Ascending aorta (tissue), 2 donors: ENCODE data around the gene NCK2. TPM values are rescaled to one million over a fixed set of nuclear protein-coding genes. Genes with fewer than 3 reads are reported as not detected.

Experiments
- DNase-seq, 2 donors: peaks; one replicate each; pipeline ENCODE4 v3.0.0-alpha.2; 2019; ENCODE audit warnings: low spot score in 2 of 2
- H3K27ac ChIP-seq, 2 donors: fragments of 200-600 bp; sonication (generic); one replicate each; pipeline ENCODE4 v1.5.1; 2016 to 2017; ENCODE audit warnings: mild to moderate bottlenecking in 1 of 2
- H3K27me3 ChIP-seq: fragments of 200-600 bp; sonication (generic); one replicate; pipeline ENCODE4 v1.5.1; 2017
- H3K36me3 ChIP-seq, 2 donors: fragments of 200-600 bp; sonication (generic); one replicate each; pipeline ENCODE4 v1.5.1; 2016
- H3K4me1 ChIP-seq, 2 donors: fragments of 200-600 bp; sonication (generic); one replicate each; pipeline ENCODE4 v1.5.1; 2016 to 2017; ENCODE audit warnings: mild to moderate bottlenecking in 1 of 2
- H3K4me3 ChIP-seq, 2 donors: fragments of 200-600 bp; sonication (generic); one replicate each; pipeline ENCODE4 v1.5.1; 2016 to 2017; ENCODE audit warnings: mild to moderate bottlenecking in 1 of 2
- H3K9me3 ChIP-seq, 2 donors: fragments of 200-600 bp; sonication (generic); one replicate each; pipeline ENCODE4 v1.5.1; 2016
- intact Hi-C: fragments of 100-400 bp; cut with DNase I; formaldehyde crosslinking; loops from one replicate; pipeline ENCODE4 v1.15.1; 2023
- total RNA-seq: library from RNA; depleted of rRNA; stranded (reverse); fragments of >200 nt; gene quantifications from one replicate; pipeline ENCODE4 v1.1.0, GENCODE V29; 2016
- TF ChIP-seq, protein P1 (sequence below), 3 experiments: fragments of 200-600 bp in 2 of 3; fragments of 450-650 bp in 1 of 3; sonication (generic) in 2 of 3; IDR thresholded peaks; one replicate each; pipeline ENCODE4 v1.5.1; 2016 to 2019; ENCODE audit warnings: antibody characterized with exemption in 3 of 3, mild to moderate bottlenecking in 1 of 3, moderate library complexity in 1 of 3

NCK2 gene
- total RNA-seq, 1 donor from 2014 or later = 57.6 TPM

DNA sequence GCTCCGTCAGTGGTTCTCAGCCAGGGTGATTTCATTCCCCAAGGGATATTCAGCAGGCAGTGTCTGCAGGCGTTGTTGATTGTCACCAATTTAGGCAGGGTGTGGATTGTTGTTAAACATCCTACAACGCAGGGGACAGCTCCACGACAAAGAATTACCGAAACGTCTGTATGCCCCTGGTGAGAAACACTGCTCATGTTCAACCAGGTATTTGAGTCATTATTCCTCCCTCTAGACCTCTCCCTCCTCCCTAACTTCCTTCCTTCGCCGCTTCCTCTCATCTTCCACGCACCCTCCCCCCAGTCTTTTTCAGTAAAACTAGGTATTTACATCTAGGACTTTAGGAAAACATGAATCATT is 50.8 kb downstream of the NCK2 start:
- TF ChIP-seq, protein P1, sequence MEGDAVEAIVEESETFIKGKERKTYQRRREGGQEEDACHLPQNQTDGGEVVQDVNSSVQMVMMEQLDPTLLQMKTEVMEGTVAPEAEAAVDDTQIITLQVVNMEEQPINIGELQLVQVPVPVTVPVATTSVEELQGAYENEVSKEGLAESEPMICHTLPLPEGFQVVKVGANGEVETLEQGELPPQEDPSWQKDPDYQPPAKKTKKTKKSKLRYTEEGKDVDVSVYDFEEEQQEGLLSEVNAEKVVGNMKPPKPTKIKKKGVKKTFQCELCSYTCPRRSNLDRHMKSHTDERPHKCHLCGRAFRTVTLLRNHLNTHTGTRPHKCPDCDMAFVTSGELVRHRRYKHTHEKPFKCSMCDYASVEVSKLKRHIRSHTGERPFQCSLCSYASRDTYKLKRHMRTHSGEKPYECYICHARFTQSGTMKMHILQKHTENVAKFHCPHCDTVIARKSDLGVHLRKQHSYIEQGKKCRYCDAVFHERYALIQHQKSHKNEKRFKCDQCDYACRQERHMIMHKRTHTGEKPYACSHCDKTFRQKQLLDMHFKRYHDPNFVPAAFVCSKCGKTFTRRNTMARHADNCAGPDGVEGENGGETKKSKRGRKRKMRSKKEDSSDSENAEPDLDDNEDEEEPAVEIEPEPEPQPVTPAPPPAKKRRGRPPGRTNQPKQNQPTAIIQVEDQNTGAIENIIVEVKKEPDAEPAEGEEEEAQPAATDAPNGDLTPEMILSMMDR (IDR thresholded peaks at IDR 0.05) = no peak
- Histone ChIP-seq H3K36me3 (no peaks in the 10 kb centered on the region), H3K4me3 (peak overlapping the region; percentile 9 to 11), H3K27ac (no peak overlapping the region), H3K4me1 (peaks cover 24 to 48% of the 10 kb centered on the region in 2 donors), H3K9me3 (no peaks in the 10 kb centered on the region), H3K27me3 (no peaks in the 10 kb centered on the region)
- no peak for DNase-seq
- intact Hi-C loops = no loop called here

DNA sequence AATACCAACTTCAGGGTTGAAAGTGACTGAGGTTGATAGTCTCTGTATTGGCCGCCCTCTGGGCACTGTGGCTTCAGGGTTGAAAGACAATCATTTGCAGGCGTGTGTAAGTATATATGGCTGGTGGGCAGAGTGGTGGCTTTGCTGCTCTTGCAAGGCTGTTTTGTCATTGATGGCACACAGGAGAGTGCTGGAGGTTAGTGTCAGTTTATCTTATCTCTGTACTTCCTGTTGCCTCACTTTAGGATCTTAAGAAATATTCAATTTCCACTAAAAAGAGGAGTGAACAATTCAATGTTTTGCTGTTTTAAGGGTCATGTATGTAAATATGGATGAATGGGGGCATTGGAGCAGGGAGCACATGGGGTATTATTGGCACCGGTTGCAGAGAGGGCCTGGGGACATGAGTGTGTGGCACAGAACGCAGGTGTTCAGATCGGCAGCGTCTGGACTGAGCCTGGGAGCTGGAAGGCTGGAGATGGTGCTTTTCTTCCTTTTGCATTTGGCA is 51.5 kb downstream of the NCK2 start:
- Histone ChIP-seq H3K36me3 (no peaks in the 10 kb centered on the region), H3K4me3 (peak overlapping the region in 1 of 2 donors; percentile 9), H3K9me3 (no peaks in the 10 kb centered on the region), H3K27ac (peak overlapping the region in 1 of 2 donors; percentile 29), H3K27me3 (no peaks in the 10 kb centered on the region), H3K4me1 (peaks cover 20 to 49% of the 10 kb centered on the region in 2 donors)
- no peak for DNase-seq
- TF ChIP-seq, protein P1 (IDR thresholded peaks at IDR 0.05) = no peak
- intact Hi-C loops = no loop called here

DNA sequence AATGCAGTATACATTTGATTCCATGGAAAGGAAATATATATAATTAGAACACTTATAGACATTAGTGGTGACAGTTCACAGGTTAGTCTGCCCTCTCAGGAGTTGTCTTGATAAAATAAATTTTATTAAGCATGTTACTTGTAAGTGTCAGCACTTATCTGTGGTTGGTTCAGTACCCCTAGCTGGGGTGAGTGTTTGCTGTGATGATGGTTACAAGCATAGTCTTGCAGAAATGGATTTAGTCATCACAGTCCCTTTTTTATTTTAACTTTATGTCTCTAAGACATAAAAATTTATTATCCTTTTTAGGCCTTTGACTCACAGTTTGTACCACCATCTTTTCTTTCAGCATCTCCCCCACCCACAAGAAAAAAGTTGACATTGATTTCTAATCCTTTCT is 52.1 kb downstream of the NCK2 start:
- peaks cover 20 to 49% of the 10 kb centered on the region in 2 donors for H3K4me1 ChIP-seq
- H3K36me3 ChIP-seq = no peaks in the 10 kb centered on the region
- TF ChIP-seq, protein P1 (IDR thresholded peaks at IDR 0.05) = no peak
- intact Hi-C loops = no loop called here
- peak overlapping the region in 1 of 2 donors; percentile 29 for H3K27ac ChIP-seq
- no peak overlapping the region for H3K4me3 ChIP-seq
- H3K9me3 ChIP-seq = no peaks in the 10 kb centered on the region
- DNase-seq = no peak
- no peaks in the 10 kb centered on the region for H3K27me3 ChIP-seq

DNA sequence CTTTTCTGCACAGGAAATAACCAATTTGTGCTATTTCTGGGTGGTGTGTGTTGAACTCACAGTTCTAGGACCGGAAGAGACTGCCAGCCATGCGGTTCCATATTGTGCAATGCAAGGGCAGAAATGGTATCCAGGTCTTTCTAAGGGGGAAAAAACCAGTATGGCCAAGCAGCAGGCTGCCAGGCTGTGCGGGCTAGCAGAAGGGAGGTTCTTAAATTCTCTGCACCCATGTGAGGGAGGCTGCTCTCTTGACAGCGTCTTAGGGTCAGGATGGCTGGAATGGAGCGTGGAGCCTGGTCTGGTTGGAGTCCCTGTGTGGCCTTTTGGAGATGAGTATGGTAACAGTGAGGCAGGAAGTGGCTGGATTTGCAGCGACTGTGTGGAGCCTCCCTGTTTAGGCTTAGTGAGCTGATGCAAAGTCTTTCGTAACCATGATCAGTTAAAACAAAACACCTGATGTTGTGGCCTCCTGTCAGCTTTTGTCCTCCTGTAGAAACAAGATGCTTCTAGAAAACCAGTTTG is 52.6 kb downstream of the NCK2 start:
- Histone ChIP-seq H3K4me1 (peaks cover 20 to 49% of the 10 kb centered on the region in 2 donors), H3K27me3 (no peaks in the 10 kb centered on the region), H3K27ac (peak overlapping the region in 1 of 2 donors; percentile 30), H3K4me3 (no peak overlapping the region), H3K36me3 (no peaks in the 10 kb centered on the region), H3K9me3 (no peaks in the 10 kb centered on the region)
- intact Hi-C loops = no loop called here
- TF ChIP-seq, protein P1 (IDR thresholded peaks at IDR 0.05) = no peak
- DNase-seq = no peak

DNA sequence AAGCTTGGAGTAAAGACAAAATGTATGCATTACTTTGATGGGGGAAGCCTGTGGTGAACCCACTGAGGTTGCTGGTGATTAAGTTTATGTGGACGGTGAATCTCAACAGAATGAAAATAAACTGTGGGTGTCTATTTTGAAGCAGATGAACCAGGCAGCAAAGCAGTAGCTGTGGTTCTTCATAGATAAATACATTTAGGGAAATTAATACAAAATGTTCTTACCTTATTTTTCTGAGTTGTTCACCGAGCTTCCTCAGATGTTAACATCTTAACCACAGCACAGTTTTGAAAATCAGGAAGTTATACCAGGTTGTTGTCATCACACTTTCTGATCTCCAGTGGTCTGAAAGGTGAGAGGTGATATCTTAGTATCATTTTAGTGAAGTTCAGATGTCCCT is 53.9 kb downstream of the NCK2 start:
- H3K36me3 ChIP-seq = no peaks in the 10 kb centered on the region
- no peaks in the 10 kb centered on the region for H3K27me3 ChIP-seq
- peaks cover 20 to 49% of the 10 kb centered on the region in 2 donors for H3K4me1 ChIP-seq
- no peaks in the 10 kb centered on the region for H3K9me3 ChIP-seq
- H3K27ac ChIP-seq = no peak overlapping the region
- TF ChIP-seq, protein P1 (IDR thresholded peaks at IDR 0.05) = no peak
- no peak overlapping the region for H3K4me3 ChIP-seq
- DNase-seq = no peak
- intact Hi-C loops = no loop called here
